Heart left ventricle (tissue), 16 donors: ENCODE measurements around the gene TOMM40L. TPM values are rescaled to one million over a fixed set of nuclear protein-coding genes. Genes with fewer than 3 reads are reported as not detected.

ENCODE experiments used
- ATAC-seq, 4 donors: fragments of 200-7000 bp; cut with Tn5 transposase; one replicate each; pipeline ENCODE4 v1.9.1; 2020 to 2022; ENCODE audit warnings: moderate library complexity in 4 of 4, mild to moderate bottlenecking in 3 of 4, moderate number of reproducible peaks in 1 of 4
- DNase-seq, 5 donors: peaks; one replicate each; pipeline ENCODE4 v3.0.0-alpha.2; 2020
- H3K27ac ChIP-seq, 12 donors: fragments of 200-600 bp; sonication (generic) in 4 of 12; one replicate each; pipeline versions ENCODE4 v1.5.0 to v1.8.0; 2016 to 2022; ENCODE audit warnings: mild to moderate bottlenecking in 2 of 12
- H3K27me3 ChIP-seq, 9 donors: fragments of 200-600 bp; sonication (generic) in 2 of 9; one replicate each; pipeline versions ENCODE4 v1.5.1 to v1.8.0; 2016 to 2022; ENCODE audit warnings: mild to moderate bottlenecking in 3 of 9
- H3K36me3 ChIP-seq, 9 donors: fragments of 200-600 bp; sonication (generic) in 2 of 9; one replicate each; pipeline versions ENCODE4 v1.5.0 to v1.8.0; 2018 to 2022; ENCODE audit warnings: mild to moderate bottlenecking in 2 of 9
- H3K4me1 ChIP-seq, 12 donors: fragments of 200-600 bp; sonication (generic) in 4 of 12; one replicate each; pipeline versions ENCODE4 v1.5.0 to v1.8.0; 2016 to 2022; ENCODE audit warnings: mild to moderate bottlenecking in 3 of 12
- H3K4me3 ChIP-seq, 12 donors: fragments of 200-600 bp; sonication (generic) in 4 of 12; one replicate each; pipeline versions ENCODE4 v1.5.0 to v1.8.0; 2017 to 2022; ENCODE audit warnings: mild to moderate bottlenecking in 9 of 12, moderate library complexity in 4 of 12
- H3K9me3 ChIP-seq, 12 donors: fragments of 200-600 bp; sonication (generic) in 4 of 12; one replicate each; pipeline versions ENCODE4 v1.5.0 to v1.8.0; 2016 to 2022; ENCODE audit warnings: mild to moderate bottlenecking in 1 of 12
- CTCF ChIP-seq, 12 donors: fragments of 200-600 bp; sonication (generic) in 4 of 12; IDR thresholded peaks; one replicate each; pipeline versions ENCODE4 v1.5.0 to v1.8.0; 2018 to 2022; ENCODE audit warnings: antibody characterized with exemption in 12 of 12, mild to moderate bottlenecking in 5 of 12
- POLR2A ChIP-seq, 2 donors: fragments of 450-650 bp; IDR thresholded peaks; one replicate each; pipeline ENCODE4 v1.6.1; 2017; ENCODE audit warnings: antibody characterized with exemption in 2 of 2, mild to moderate bottlenecking in 2 of 2, moderate library complexity in 2 of 2
- WGBS, 4 donors: extraction: QIAGEN DNeasy Blood & Tissue Kit in 2 of 4; methylation state at CpG; one replicate each; pipeline versions ENCODE4 v1.1.5 to v1.1.7; 2013 to 2018; 5-methylcytosine and 5-hydroxymethylcytosine counted together
- intact Hi-C, 10 donors: fragments of 100-400 bp; cut with DNase I; formaldehyde crosslinking; loops; one replicate each; pipeline versions ENCODE4 v1.11.1 to v1.14.2; 2022
- polyA plus RNA-seq, 2 donors: library from polyadenylated mRNA; stranded (reverse); fragments of 200-250 nt; gene quantifications; one replicate each; pipeline ENCODE4 v1.2.3, GENCODE V29; 2013
- total RNA-seq, 9 donors: library from RNA; depleted of rRNA in 2 of 9; stranded (reverse); fragments of >200 nt in 2 of 9; fragmentation: NEBNext Ultra II Directional in 3 of 9; extraction: Animal tissue kit (Norgen Biotek cat#: 25700) in 3 of 9; gene quantifications; one replicate each; pipeline versions ENCODE4 v1.1.0 to v1.2.4, GENCODE V29; 2016 to 2023
- donor health status: ischemic (EF 13 %, LVEDD 7.1; RV severe dilation, severe dysfunction).
- donor health status: healthy with polysubstance abuse.
- donor health status: DM: no; HTN: yes; CAD: no.
- donor health status: DM: no; HTN: no; CAD: no.
- donor health status: ischemic (EF 25% LVEDD 6.9; RV normal size, moderate dysfunction).
- donor health status: ischemic (EF 25% LVEDD 5.7; RV mildly dilated, moderate dysfunction).
- donor health status: healthy.
- donor health status: DM: yes; HTN: yes; CAD: no.
- donor health status: ischemic (EF 35%, LVEDD 5.7; RV mildly dilated, moderate dysfunction).
- donor health status: nonischemic (EF 11% LVEDD 7.7; RV severe dilation, severe dysfunction).
- donor health status: DM: yes; HTN: yes; CAD: no.
- donor health status: PGD.
- donor health status: ischemic (EF 29% LVEDD 5.4; RV normal size, mild dysfunction).
- donor health status: nonischemic (EF 23%, LVEDD 6.1; RV moderate dilation, normal function).

TOMM40L gene
- total and polyA plus RNA-seq, 11 donors, result 24.1 to 37.1 (median 29.1) TPM

- WGBS, 4 donors, result 90 to 92% (median 91%) methylated on average over 9 of the region's 9 CpGs
- intact Hi-C loops, result loop anchor here in 3 of 10 donors (5.0 kb wide), 1 partner anchor 168 kb away; no protein-coding TSS in a partner anchor
- no peaks in the 10 kb centered on the region for H3K9me3 ChIP-seq
- H3K4me1 ChIP-seq, result peaks cover 0 to 38% (median 7%) of the 10 kb centered on the region in 12 donors
- H3K36me3 ChIP-seq, result peaks cover 4 to 69% (median 56%) of the 10 kb centered on the region in 9 donors
- H3K4me3 ChIP-seq, result peak overlapping the region in 2 of 12 donors; percentile 48 to 63
- H3K27ac ChIP-seq, result peak overlapping the region in 5 of 12 donors; percentile 23 to 96 (median 44)
- TF ChIP-seq CTCF (IDR thresholded peaks at IDR 0.05) (no peak), POLR2A (IDR thresholded peaks at IDR 0.05) (no peak)
- H3K27me3 ChIP-seq, result no peaks in the 10 kb centered on the region
- no peak for DNase-seq
- peak in 1 of 4 donors; percentile 29 for ATAC-seq
Measured at GRCh38 chr1:161214369-161214768, 11.5 kb upstream of the TOMM40L start.

GRCh38 chr1:161215076-161215475 lies 10.8 kb upstream of the TOMM40L start, which contains the start of gene FCER1G:
FCER1G (plus strand) TSS chr1:161215295; CDS start chr1:161215322, 27 bp downstream.
- Histone ChIP-seq H3K9me3 (no peaks in the 10 kb centered on the region), H3K4me3 (peak within 1 kb of the TSS in 9 of 12 donors; percentile 13 to 63 (median 36)), H3K27ac (peak within 1 kb of the TSS in 9 of 12 donors; percentile 38 to 96 (median 51)), H3K4me1 (peaks cover 0 to 32% (median under 1%) of the 10 kb centered on the region in 12 donors), H3K27me3 (no peaks in the 10 kb centered on the region), H3K36me3 (peaks cover 4 to 69% (median 49%) of the 10 kb centered on the region in 9 donors)
- WGBS, 4 donors, result 68 to 77% (median 71%) methylated on average over 10 of the region's 10 CpGs
- intact Hi-C loops, result no loop called here
- TF ChIP-seq POLR2A (IDR thresholded peaks at IDR 0.05) (peak in 1 of 2 donors; percentile 51), CTCF (IDR thresholded peaks at IDR 0.05) (no peak)
- DNase-seq (peak; percentile 65 to 85 (median 71)), ATAC-seq (peak; percentile 38 to 75 (median 62))

GRCh38 chr1:161216945-161217712 lies 8.7 kb upstream of the TOMM40L start:
- 38 to 45% (median 39%) methylated on average over 7 of the region's 7 CpGs for WGBS, 4 donors
- TF ChIP-seq CTCF (IDR thresholded peaks at IDR 0.05) (no peak), POLR2A (IDR thresholded peaks at IDR 0.05) (peak in 1 of 2 donors; percentile 28)
- DNase-seq (no peak), ATAC-seq (peak; percentile 38 to 73 (median 52))
- Histone ChIP-seq H3K4me3 (peak overlapping the region in 9 of 12 donors; percentile 22 to 63 (median 34)), H3K27ac (peak overlapping the region in 10 of 12 donors; percentile 49 to 96 (median 64)), H3K9me3 (no peaks in the 10 kb centered on the region), H3K27me3 (no peaks in the 10 kb centered on the region), H3K4me1 (peaks cover 0 to 27% (median 0%) of the 10 kb centered on the region in 12 donors), H3K36me3 (peaks cover 2 to 49% (median 29%) of the 10 kb centered on the region in 9 donors)
- intact Hi-C loops, result no loop called here

GRCh38 chr1:161217831-161218230 lies 8.0 kb upstream of the TOMM40L start:
- H3K36me3 ChIP-seq, result peaks cover 2 to 42% (median 22%) of the 10 kb centered on the region in 9 donors
- intact Hi-C loops, result no loop called here
- no peaks in the 10 kb centered on the region for H3K27me3 ChIP-seq
- DNase-seq (no peak), ATAC-seq (no peak)
- H3K27ac ChIP-seq, result peak overlapping the region in 4 of 12 donors; percentile 70 to 96 (median 72)
- H3K9me3 ChIP-seq, result no peaks in the 10 kb centered on the region
- H3K4me3 ChIP-seq, result peak overlapping the region in 3 of 12 donors; percentile 44 to 63 (median 49)
- TF ChIP-seq POLR2A (IDR thresholded peaks at IDR 0.05) (no peak), CTCF (IDR thresholded peaks at IDR 0.05) (no peak)
- peaks cover 0 to 27% (median 0%) of the 10 kb centered on the region in 12 donors for H3K4me1 ChIP-seq
- 63 to 75% (median 69%) methylated on average over 6 of the region's 6 CpGs for WGBS, 4 donors
